HepG2 (cell line): ENCODE data around the gene LEPROT. TPM values are rescaled to one million over a fixed set of nuclear protein-coding genes. Genes with fewer than 3 reads are reported as not detected.

Source experiments
- FOXM1 ChIP-seq: sonication (generic); formaldehyde crosslinking; IDR thresholded peaks from 2 replicates; pipeline ENCODE4 v1.5.0; 2020; ENCODE audit warnings: missing genetic modification reagents
- HMG20A ChIP-seq: IDR thresholded peaks from 2 replicates; pipeline ENCODE4 v1.6.1; 2016; ENCODE audit warnings: borderline replicate concordance
- NFRKB ChIP-seq: fragments of 450-650 bp; IDR thresholded peaks from 2 replicates; pipeline ENCODE4 v1.6.1; 2017
- PHF21A ChIP-seq: sonication (generic); formaldehyde crosslinking; IDR thresholded peaks from 2 replicates; pipeline ENCODE4 v1.5.0; 2020; ENCODE audit warnings: mild to moderate bottlenecking, missing genetic modification reagents
- RAD21 ChIP-seq: fragments of 450-650 bp; formaldehyde crosslinking; IDR thresholded peaks from 2 replicates; pipeline ENCODE4 v1.5.0; 2020; ENCODE audit warnings: mild to moderate bottlenecking
- REL ChIP-seq: sonication (generic); formaldehyde crosslinking; conservative IDR thresholded peaks from 2 replicates; pipeline ENCODE4 v1.8.0; 2022; ENCODE audit warnings: mild to moderate bottlenecking, missing genetic modification reagents, moderate library complexity
- SCMH1 ChIP-seq: sonication (generic); formaldehyde crosslinking; IDR thresholded peaks from 2 replicates; pipeline ENCODE4 v1.9.0; 2021; ENCODE audit warnings: missing genetic modification reagents, mild to moderate bottlenecking, borderline replicate concordance
- SP2 ChIP-seq: sonication (generic); formaldehyde crosslinking; IDR thresholded peaks from 2 replicates; pipeline ENCODE4 v1.5.1; 2020; ENCODE audit warnings: mild to moderate bottlenecking, missing genetic modification reagents
- SP5 ChIP-seq: IDR thresholded peaks from 2 replicates; pipeline ENCODE4 v1.6.1; 2016; ENCODE audit warnings: low read depth, borderline replicate concordance
- TARDBP ChIP-seq: sonication (generic); formaldehyde crosslinking; IDR thresholded peaks from 2 replicates; pipeline ENCODE4 v1.8.0; 2022; ENCODE audit warnings: mild to moderate bottlenecking, missing genetic modification reagents
- TEAD3 ChIP-seq: optimal IDR thresholded peaks from 2 replicates; pipeline ENCODE3; 2016; ENCODE audit warnings: borderline replicate concordance
- ZFY ChIP-seq: sonication (generic); formaldehyde crosslinking; IDR thresholded peaks from 2 replicates; pipeline ENCODE4 v1.4.0; 2020; ENCODE audit warnings: missing genetic modification reagents
- ZNF205 ChIP-seq: IDR thresholded peaks from 2 replicates; pipeline ENCODE4 v1.6.1; 2018; ENCODE audit warnings: missing biosample characterization, missing genetic modification reagents
- ZNF232 ChIP-seq: sonication (generic); formaldehyde crosslinking; IDR thresholded peaks from 2 replicates; pipeline ENCODE4 v1.4.0; 2020; ENCODE audit warnings: missing genetic modification reagents, borderline replicate concordance
- ZNF652 ChIP-seq: IDR thresholded peaks from 2 replicates; pipeline ENCODE4 v1.6.1; 2016; ENCODE audit warnings: low read depth, borderline replicate concordance
- polyA plus RNA-seq, 8 experiments: library from polyadenylated mRNA; depleted of rRNA in 3 of 8; stranded (reverse) in 7 of 8; unstranded in 1 of 8; fragments of >200 nt; fragmentation: Illumina TruSeq in 4 of 8; extraction: Trizol in 4 of 8; gene quantifications; 2 replicates each; pipeline versions ENCODE4 v1.2.1 to v1.2.3, GENCODE V29; 2011 to 2016; ENCODE audit warnings: low read depth in 4 of 8, missing spikeins in 1 of 8, mixed read lengths in 1 of 8; ENCODE audit not compliant: insufficient read depth in 1 of 8
- total RNA-seq, 5 experiments: library from RNA; depleted of rRNA; stranded (reverse); fragments of >200 nt; fragmentation: Illumina TruSeq; extraction: Trizol; gene quantifications; 2 replicates each; pipeline ENCODE4 v1.2.3, GENCODE V29; 2016; ENCODE audit warnings: low read depth in 1 of 5
- TF ChIP-seq, protein P1 (sequence below): sonication (generic); formaldehyde crosslinking; conservative IDR thresholded peaks from 2 replicates; pipeline ENCODE4 v1.4.0; 2020; ENCODE audit warnings: missing genetic modification reagents
- TF ChIP-seq, protein P2 (sequence below): sonication (generic); formaldehyde crosslinking; IDR thresholded peaks from 2 replicates; pipeline ENCODE4 v1.5.0; 2020; ENCODE audit warnings: mild to moderate bottlenecking, missing genetic modification reagents
- TF ChIP-seq, protein P3 (sequence below): sonication (generic); formaldehyde crosslinking; IDR thresholded peaks from 2 replicates; pipeline ENCODE4 v1.8.0; 2022; ENCODE audit warnings: mild to moderate bottlenecking, missing genetic modification reagents; ENCODE audit not compliant: insufficient replicate concordance
- TF ChIP-seq, protein P4 (sequence below): sonication (generic); formaldehyde crosslinking; IDR thresholded peaks from 2 replicates; pipeline ENCODE4 v1.5.0; 2020; ENCODE audit warnings: mild to moderate bottlenecking, low read depth, missing genetic modification reagents, borderline replicate concordance
- TF ChIP-seq, protein P5 (sequence below): sonication (generic); formaldehyde crosslinking; IDR thresholded peaks from 2 replicates; pipeline ENCODE4 v1.8.1; 2023; ENCODE audit warnings: mild to moderate bottlenecking, moderate library complexity, missing genetic modification reagents
- TF ChIP-seq, protein P6 (sequence below): sonication (generic); formaldehyde crosslinking; IDR thresholded peaks from 2 replicates; pipeline ENCODE4 v1.4.0; 2020; ENCODE audit warnings: mild to moderate bottlenecking, missing genetic modification reagents

The LEPROT gene
- total and polyA plus RNA-seq, 2 of the 13 experiments (the other 11 are each of a cell fraction or from before 2014, with no cell fraction given), result 36.8 to 51.4 TPM

DNA sequence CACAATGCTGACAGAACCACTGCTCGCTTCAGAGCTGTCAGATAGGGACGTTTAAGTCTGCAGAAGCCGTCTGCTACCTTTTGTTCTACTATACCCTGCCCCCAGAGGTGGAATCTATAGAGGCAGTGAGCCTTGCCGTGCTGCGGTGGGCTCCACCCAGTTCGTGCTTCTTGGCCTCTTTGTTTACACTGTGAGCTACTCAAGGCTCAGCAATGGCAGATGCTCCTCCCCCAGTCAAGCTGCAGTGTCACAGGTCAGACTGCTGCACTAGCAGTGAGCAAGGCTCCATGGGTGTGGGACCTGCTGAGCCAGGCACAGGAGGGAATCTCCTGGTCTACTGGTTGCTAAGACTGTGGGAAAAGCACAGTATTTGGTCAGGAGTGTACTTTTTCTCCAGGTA, 47.1 kb downstream of the LEPROT start (continued):
- no peak for TF ChIP-seq SCMH1 (CRISPR knock-in tag)
- TF ChIP-seq ZFY, result no peak
- peak; percentile 62; the same call in 1 of the 2 replicates for TF ChIP-seq ZNF205 (CRISPR knock-in tag)
- TF ChIP-seq SP2 (CRISPR knock-in tag), result no peak
- TF ChIP-seq HMG20A (CRISPR knock-in tag), result peak; percentile 91
- TF ChIP-seq, protein P1, sequence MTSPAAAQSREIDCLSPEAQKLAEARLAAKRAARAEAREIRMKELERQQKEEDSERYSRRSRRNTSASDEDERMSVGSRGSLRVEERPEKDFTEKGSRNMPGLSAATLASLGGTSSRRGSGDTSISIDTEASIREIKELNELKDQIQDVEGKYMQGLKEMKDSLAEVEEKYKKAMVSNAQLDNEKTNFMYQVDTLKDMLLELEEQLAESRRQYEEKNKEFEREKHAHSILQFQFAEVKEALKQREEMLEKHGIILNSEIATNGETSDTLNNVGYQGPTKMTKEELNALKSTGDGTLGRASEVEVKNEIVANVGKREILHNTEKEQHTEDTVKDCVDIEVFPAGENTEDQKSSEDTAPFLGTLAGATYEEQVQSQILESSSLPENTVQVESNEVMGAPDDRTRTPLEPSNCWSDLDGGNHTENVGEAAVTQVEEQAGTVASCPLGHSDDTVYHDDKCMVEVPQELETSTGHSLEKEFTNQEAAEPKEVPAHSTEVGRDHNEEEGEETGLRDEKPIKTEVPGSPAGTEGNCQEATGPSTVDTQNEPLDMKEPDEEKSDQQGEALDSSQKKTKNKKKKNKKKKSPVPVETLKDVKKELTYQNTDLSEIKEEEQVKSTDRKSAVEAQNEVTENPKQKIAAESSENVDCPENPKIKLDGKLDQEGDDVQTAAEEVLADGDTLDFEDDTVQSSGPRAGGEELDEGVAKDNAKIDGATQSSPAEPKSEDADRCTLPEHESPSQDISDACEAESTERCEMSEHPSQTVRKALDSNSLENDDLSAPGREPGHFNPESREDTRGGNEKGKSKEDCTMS (CRISPR knock-in tag), result no peak
- TF ChIP-seq ZNF232 (CRISPR knock-in tag), result no peak
- TF ChIP-seq, protein P2, sequence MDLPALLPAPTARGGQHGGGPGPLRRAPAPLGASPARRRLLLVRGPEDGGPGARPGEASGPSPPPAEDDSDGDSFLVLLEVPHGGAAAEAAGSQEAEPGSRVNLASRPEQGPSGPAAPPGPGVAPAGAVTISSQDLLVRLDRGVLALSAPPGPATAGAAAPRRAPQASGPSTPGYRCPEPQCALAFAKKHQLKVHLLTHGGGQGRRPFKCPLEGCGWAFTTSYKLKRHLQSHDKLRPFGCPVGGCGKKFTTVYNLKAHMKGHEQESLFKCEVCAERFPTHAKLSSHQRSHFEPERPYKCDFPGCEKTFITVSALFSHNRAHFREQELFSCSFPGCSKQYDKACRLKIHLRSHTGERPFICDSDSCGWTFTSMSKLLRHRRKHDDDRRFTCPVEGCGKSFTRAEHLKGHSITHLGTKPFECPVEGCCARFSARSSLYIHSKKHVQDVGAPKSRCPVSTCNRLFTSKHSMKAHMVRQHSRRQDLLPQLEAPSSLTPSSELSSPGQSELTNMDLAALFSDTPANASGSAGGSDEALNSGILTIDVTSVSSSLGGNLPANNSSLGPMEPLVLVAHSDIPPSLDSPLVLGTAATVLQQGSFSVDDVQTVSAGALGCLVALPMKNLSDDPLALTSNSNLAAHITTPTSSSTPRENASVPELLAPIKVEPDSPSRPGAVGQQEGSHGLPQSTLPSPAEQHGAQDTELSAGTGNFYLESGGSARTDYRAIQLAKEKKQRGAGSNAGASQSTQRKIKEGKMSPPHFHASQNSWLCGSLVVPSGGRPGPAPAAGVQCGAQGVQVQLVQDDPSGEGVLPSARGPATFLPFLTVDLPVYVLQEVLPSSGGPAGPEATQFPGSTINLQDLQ, result no peak
- peak; percentile 83 for TF ChIP-seq TEAD3 (CRISPR knock-in tag)
- no peak for TF ChIP-seq FOXM1
- TF ChIP-seq TARDBP (CRISPR knock-in tag), result peak; percentile 91
- no peak for TF ChIP-seq REL (CRISPR knock-in tag)
- peak; percentile 100 for TF ChIP-seq SP5 (CRISPR knock-in tag)
- TF ChIP-seq, protein P3, sequence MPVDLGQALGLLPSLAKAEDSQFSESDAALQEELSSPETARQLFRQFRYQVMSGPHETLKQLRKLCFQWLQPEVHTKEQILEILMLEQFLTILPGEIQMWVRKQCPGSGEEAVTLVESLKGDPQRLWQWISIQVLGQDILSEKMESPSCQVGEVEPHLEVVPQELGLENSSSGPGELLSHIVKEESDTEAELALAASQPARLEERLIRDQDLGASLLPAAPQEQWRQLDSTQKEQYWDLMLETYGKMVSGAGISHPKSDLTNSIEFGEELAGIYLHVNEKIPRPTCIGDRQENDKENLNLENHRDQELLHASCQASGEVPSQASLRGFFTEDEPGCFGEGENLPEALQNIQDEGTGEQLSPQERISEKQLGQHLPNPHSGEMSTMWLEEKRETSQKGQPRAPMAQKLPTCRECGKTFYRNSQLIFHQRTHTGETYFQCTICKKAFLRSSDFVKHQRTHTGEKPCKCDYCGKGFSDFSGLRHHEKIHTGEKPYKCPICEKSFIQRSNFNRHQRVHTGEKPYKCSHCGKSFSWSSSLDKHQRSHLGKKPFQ (CRISPR knock-in tag), result no peak
- TF ChIP-seq, protein P4, sequence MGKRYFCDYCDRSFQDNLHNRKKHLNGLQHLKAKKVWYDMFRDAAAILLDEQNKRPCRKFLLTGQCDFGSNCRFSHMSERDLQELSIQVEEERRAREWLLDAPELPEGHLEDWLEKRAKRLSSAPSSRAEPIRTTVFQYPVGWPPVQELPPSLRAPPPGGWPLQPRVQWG, result no peak
- TF ChIP-seq, protein P5, sequence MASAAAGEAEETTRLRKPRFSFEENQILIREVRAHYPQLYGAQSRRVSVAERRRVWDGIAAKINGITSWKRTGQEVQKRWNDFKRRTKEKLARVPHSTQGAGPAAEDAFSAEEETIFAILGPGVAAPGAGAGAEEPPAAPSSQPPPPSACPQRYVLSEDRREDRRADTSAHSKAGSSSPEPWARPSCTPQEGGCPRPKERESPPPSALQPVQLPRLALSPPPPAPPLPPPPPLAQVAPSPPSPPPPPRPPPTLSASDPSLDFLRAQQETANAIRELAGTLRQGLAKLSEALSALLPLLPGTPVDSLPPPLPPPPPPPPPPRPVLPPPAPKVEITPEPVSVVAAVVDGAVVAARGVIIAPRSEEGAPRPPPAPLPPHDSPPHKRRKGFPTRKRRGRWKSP (CRISPR knock-in tag), result peak; percentile 67; the same call in 1 of the 2 replicates
- no peak for TF ChIP-seq NFRKB
- TF ChIP-seq, protein P6, sequence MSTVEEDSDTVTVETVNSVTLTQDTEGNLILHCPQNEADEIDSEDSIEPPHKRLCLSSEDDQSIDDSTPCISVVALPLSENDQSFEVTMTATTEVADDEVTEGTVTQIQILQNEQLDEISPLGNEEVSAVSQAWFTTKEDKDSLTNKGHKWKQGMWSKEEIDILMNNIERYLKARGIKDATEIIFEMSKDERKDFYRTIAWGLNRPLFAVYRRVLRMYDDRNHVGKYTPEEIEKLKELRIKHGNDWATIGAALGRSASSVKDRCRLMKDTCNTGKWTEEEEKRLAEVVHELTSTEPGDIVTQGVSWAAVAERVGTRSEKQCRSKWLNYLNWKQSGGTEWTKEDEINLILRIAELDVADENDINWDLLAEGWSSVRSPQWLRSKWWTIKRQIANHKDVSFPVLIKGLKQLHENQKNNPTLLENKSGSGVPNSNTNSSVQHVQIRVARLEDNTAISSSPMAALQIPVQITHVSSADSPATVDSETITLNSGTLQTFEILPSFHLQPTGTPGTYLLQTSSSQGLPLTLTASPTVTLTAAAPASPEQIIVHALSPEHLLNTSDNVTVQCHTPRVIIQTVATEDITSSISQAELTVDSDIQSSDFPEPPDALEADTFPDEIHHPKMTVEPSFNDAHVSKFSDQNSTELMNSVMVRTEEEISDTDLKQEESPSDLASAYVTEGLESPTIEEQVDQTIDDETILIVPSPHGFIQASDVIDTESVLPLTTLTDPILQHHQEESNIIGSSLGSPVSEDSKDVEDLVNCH (CRISPR knock-in tag), result no peak
- TF ChIP-seq PHF21A (CRISPR knock-in tag), result peak; percentile 88; the same call in 1 of the 2 replicates
- TF ChIP-seq ZNF652 (CRISPR knock-in tag), result no peak
- peak; percentile 46 for TF ChIP-seq RAD21 (CRISPR knock-in tag)
